Measurements from ENCODE around the gene ATG14.

- TF ChIP-seq CTCF (IDR thresholded peaks at IDR 0.05; ENCODE audit: low read depth, low read length) (no peak), MYC (IDR thresholded peaks at IDR 0.05; ENCODE audit: low read depth, low read length) (no peak), POLR2A (IDR thresholded peaks at IDR 0.05; ENCODE audit: extremely low read depth, insufficient read length) (no peak)
These were observed 83.3 kb downstream of the ATG14 start for GRCh38 chr14:55328317-55328716.

All from NB4 (cell line).